LNCaP clone FGC (cell line): Measurements from ENCODE around the gene TERB2.

Experiments
- DNase-seq: peaks from one replicate; pipeline ENCODE4 v3.0.0-alpha.2; 2011; ENCODE audit warnings: low read depth
- H3K4me3 ChIP-seq: 2 replicates; pipeline ENCODE4 v1.5.1; 2011; ENCODE audit warnings: mild to moderate bottlenecking, low read depth, low read length, control low read depth
- TF ChIP-seq, protein P1 (sequence below): IDR thresholded peaks from 2 replicates; pipeline ENCODE4 v1.5.1; 2012; ENCODE audit warnings: mild to moderate bottlenecking; ENCODE audit not compliant: control insufficient read depth, insufficient read depth; ENCODE audit errors: extremely low read depth

The TERB2 gene

DNA sequence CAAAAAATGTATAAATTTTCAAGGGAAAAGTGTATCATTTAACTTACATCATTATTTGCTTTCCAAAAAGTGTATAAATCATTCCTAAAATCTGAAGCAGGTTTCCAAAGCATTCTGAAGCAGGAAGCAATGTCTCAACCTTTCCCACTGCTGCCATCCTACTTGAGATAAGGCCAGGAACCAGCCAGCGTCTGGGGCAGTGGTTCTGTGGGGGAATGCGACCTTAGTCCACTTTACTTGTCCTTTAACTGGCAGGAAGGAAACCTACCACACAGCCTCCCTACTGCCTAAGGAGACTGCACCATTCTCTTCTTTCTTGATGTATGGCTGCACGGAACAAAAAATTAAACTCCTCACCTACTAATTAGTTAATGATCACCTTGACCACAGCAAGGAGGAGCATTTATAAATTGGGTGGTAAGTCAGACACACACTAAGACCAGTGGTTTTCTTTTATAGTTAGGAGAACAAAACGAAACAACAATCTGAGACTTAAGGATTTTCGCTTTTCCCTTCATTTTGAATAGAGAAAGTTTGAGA lies 70.2 kb downstream of the TERB2 start:
- no peak overlapping the region for H3K4me3 ChIP-seq
- TF ChIP-seq, protein P1, sequence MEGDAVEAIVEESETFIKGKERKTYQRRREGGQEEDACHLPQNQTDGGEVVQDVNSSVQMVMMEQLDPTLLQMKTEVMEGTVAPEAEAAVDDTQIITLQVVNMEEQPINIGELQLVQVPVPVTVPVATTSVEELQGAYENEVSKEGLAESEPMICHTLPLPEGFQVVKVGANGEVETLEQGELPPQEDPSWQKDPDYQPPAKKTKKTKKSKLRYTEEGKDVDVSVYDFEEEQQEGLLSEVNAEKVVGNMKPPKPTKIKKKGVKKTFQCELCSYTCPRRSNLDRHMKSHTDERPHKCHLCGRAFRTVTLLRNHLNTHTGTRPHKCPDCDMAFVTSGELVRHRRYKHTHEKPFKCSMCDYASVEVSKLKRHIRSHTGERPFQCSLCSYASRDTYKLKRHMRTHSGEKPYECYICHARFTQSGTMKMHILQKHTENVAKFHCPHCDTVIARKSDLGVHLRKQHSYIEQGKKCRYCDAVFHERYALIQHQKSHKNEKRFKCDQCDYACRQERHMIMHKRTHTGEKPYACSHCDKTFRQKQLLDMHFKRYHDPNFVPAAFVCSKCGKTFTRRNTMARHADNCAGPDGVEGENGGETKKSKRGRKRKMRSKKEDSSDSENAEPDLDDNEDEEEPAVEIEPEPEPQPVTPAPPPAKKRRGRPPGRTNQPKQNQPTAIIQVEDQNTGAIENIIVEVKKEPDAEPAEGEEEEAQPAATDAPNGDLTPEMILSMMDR: no peak
- DNase-seq: no peak

DNA sequence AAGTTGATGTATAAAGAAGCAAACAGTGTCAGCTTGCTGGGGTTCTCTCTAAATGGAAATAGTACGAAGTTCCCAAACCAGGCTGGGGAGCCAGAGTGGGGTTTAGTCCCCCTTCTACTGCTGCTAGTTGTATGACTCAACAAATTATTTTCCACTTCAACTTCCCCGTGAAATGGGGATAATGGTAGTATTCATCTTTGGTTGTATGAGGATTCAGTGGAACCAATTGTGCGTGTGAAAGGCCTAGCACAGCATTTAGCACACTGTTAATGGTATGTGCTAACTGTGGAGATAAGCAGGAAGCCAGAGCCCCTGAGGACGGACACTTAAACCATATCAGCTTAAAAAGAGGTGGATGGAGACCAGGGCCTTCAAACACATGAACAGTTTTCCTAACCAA lies 70.7 kb downstream of the TERB2 start:
- TF ChIP-seq, protein P1: no peak
- H3K4me3 ChIP-seq: no peak overlapping the region
- DNase-seq: no peak
